Measurements from ENCODE around the gene CLPTM1.

DNA sequence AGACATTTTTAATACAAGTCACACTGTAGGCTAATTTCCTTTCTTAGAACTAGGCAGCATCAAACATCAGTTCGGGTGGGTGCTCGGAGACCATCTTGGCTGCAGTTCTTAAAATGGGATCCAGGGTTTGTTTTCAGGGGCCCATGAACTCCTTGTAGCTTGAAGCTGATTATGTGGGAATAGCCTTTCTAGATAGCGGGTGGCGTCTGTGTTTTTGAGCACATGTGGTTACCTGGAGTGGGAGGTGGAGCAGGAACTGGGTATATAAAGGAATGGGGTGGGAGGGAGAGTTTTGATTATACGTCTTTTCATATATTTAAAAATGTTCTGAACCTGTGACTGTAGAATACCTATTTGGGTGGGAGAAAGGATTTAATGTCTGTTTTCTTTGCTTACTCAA, 12.9 kb downstream of the CLPTM1 start:
- TF ChIP-seq, protein P1, sequence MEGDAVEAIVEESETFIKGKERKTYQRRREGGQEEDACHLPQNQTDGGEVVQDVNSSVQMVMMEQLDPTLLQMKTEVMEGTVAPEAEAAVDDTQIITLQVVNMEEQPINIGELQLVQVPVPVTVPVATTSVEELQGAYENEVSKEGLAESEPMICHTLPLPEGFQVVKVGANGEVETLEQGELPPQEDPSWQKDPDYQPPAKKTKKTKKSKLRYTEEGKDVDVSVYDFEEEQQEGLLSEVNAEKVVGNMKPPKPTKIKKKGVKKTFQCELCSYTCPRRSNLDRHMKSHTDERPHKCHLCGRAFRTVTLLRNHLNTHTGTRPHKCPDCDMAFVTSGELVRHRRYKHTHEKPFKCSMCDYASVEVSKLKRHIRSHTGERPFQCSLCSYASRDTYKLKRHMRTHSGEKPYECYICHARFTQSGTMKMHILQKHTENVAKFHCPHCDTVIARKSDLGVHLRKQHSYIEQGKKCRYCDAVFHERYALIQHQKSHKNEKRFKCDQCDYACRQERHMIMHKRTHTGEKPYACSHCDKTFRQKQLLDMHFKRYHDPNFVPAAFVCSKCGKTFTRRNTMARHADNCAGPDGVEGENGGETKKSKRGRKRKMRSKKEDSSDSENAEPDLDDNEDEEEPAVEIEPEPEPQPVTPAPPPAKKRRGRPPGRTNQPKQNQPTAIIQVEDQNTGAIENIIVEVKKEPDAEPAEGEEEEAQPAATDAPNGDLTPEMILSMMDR (IDR thresholded peaks at IDR 0.05; ENCODE audit: low read length): no peak
- no peak for TF ChIP-seq EZH2 (IDR thresholded peaks at IDR 0.05; ENCODE audit: borderline replicate concordance, low read length)

Data from OCI-LY1 (cell line).